Transverse colon (tissue), 4 donors: ENCODE data around the gene PDHA1. TPM values are rescaled to one million over a fixed set of nuclear protein-coding genes. Genes with fewer than 3 reads are reported as not detected.

Source experiments
- DNase-seq: peaks from one replicate; pipeline ENCODE4 v3.0.0-alpha.2; 2019
- H3K27ac ChIP-seq, 4 donors: fragments of 200-600 bp; sonication (generic); 2 replicates each; pipeline ENCODE4 v1.5.1; 2016 to 2018; ENCODE audit warnings: inconsistent platforms in 4 of 4
- H3K27me3 ChIP-seq: fragments of 200-600 bp; sonication (generic); 2 replicates; pipeline ENCODE4 v1.5.1; 2017; ENCODE audit warnings: inconsistent platforms
- H3K36me3 ChIP-seq, 4 donors: fragments of 200-600 bp; sonication (generic); 2 replicates each; pipeline ENCODE4 v1.5.1; 2017 to 2019; ENCODE audit warnings: inconsistent platforms in 4 of 4
- H3K4me1 ChIP-seq, 4 donors: fragments of 200-600 bp; sonication (generic); 2 replicates each; pipeline ENCODE4 v1.5.1; 2017 to 2020; ENCODE audit warnings: inconsistent platforms in 4 of 4
- H3K4me3 ChIP-seq, 4 donors: fragments of 200-600 bp; sonication (generic); 1 replicate in 1 of 4; 2 replicates in 3 of 4; pipeline versions ENCODE4 v1.5.1 to v1.6.1; 2017 to 2019; ENCODE audit warnings: inconsistent platforms in 4 of 4
- H3K9me3 ChIP-seq, 2 donors: fragments of 200-600 bp; sonication (generic); 2 replicates each; pipeline ENCODE4 v1.5.1; 2017 to 2019; ENCODE audit warnings: inconsistent platforms in 2 of 2
- EP300 ChIP-seq: sonication (generic); formaldehyde crosslinking; IDR thresholded peaks from one replicate; pipeline ENCODE4 v1.6.1; 2017; ENCODE audit warnings: antibody characterized with exemption, low read depth
- POLR2A ChIP-seq: fragments of 450-650 bp; IDR thresholded peaks from one replicate; pipeline ENCODE4 v1.6.1; 2016; ENCODE audit warnings: antibody characterized with exemption, mild to moderate bottlenecking, moderate library complexity
- POLR2AphosphoS5 ChIP-seq, 3 donors: sonication (generic); formaldehyde crosslinking; IDR thresholded peaks; one replicate each; pipeline ENCODE4 v1.6.1; 2016; ENCODE audit warnings: antibody characterized with exemption in 3 of 3
- WGBS, 2 donors: methylation state at CpG; one replicate each; pipeline ENCODE4 v1.1.5; 2018; ENCODE audit warnings: low coverage in 1 of 2; 5-methylcytosine and 5-hydroxymethylcytosine counted together
- in situ Hi-C, 4 donors: fragments of 200-750 bp; cut with MboI; loops; one replicate each; pipeline versions ENCODE4 v1.15.0 to v1.15.1; 2017; ENCODE audit warnings: low sequenced_read_pairs in 3 of 4, low pct_ligation_motif_present in 1 of 4, low pct_unique_long_range_greater_than_20kb in 1 of 4
- intact Hi-C: fragments of 100-400 bp; cut with DNase I; formaldehyde crosslinking; loops from one replicate; pipeline ENCODE4 v1.15.1; 2023; ENCODE audit warnings: low total_unique reads
- total RNA-seq, 4 donors: library from RNA; depleted of rRNA; stranded (reverse); fragments of >200 nt; gene quantifications; one replicate each; pipeline ENCODE4 v1.1.0, GENCODE V29; 2016
- TF ChIP-seq, protein P1 (sequence below), 5 experiments: fragments of 200-600 bp in 3 of 5; fragments of 450-650 bp in 2 of 5; sonication (generic) in 3 of 5; IDR thresholded peaks; 1 replicate in 2 of 5; 2 replicates in 3 of 5; pipeline ENCODE4 v1.5.1; 2016 to 2017; ENCODE audit warnings: antibody characterized with exemption in 5 of 5, inconsistent platforms in 3 of 5, mild to moderate bottlenecking in 2 of 5, moderate library complexity in 1 of 5

PDHA1 gene
- total RNA-seq, 4 donors from 2014 or later: 77.4 to 264 (median 189) TPM

DNA sequence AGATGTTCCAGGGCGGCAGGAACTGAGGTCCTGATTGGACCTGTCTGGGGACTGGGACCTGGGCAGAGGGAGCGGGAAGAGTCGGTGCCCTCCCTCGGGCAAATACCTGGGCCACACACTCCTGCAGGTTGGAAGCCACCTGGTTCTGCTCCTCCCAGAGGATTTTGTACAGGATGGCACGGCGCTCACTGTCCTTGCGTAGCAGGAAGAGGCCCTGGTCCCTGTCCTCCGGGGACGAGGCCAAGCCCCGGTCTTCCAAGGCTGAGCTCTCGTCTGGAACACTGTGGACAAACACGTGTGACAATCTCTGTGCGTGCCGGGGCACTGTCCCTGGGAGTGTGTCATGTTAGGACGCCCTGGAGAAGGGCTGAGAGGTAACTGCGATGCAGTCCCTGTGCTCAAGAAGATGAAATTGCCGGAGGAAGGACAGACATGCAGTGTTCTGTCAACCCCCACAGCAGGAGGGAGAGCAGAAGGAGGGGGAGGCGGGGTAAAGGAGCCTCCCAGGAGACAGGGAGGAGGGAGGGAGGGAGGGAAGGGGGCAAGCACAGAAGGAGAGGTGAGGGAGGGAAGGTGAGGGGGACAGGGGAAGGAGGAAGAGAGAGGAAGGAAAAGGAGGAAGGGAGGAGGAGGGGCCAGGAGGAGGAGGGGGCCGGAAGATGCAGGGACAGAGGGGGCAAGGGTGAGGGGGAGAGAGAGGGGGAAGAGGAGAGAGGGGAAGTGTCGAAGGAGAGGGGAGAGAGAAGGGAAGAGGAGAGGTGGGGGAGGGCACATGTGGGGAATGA, 29.0 kb downstream of the PDHA1 start:
- WGBS, 2 donors: 37% methylated on average over 20 of the region's 20 CpGs; no CpG with 5 or more reads in 1 of the 2 donors
- in situ Hi-C loops (no loop called here), intact Hi-C loops (no loop called here)
- Histone ChIP-seq H3K4me3 (peak overlapping the region; percentile 15 to 46 (median 21)), H3K27me3 (no peaks in the 10 kb centered on the region), H3K9me3 (no peaks in the 10 kb centered on the region), H3K36me3 (no peaks in the 10 kb centered on the region), H3K27ac (no peak overlapping the region), H3K4me1 (peaks cover 0 to 3% (median 0%) of the 10 kb centered on the region in 4 donors)
- TF ChIP-seq POLR2A (no peak), POLR2AphosphoS5 (IDR thresholded peaks at IDR 0.05) (no peak), EP300 (no peak)
- TF ChIP-seq, protein P1, sequence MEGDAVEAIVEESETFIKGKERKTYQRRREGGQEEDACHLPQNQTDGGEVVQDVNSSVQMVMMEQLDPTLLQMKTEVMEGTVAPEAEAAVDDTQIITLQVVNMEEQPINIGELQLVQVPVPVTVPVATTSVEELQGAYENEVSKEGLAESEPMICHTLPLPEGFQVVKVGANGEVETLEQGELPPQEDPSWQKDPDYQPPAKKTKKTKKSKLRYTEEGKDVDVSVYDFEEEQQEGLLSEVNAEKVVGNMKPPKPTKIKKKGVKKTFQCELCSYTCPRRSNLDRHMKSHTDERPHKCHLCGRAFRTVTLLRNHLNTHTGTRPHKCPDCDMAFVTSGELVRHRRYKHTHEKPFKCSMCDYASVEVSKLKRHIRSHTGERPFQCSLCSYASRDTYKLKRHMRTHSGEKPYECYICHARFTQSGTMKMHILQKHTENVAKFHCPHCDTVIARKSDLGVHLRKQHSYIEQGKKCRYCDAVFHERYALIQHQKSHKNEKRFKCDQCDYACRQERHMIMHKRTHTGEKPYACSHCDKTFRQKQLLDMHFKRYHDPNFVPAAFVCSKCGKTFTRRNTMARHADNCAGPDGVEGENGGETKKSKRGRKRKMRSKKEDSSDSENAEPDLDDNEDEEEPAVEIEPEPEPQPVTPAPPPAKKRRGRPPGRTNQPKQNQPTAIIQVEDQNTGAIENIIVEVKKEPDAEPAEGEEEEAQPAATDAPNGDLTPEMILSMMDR (IDR thresholded peaks at IDR 0.05): no peak
- no peak for DNase-seq

- Histone ChIP-seq H3K27ac (no peak overlapping the region), H3K36me3 (no peaks in the 10 kb centered on the region), H3K4me1 (peaks cover 0 to 3% (median 0%) of the 10 kb centered on the region in 4 donors), H3K4me3 (no peak overlapping the region), H3K9me3 (no peaks in the 10 kb centered on the region), H3K27me3 (no peaks in the 10 kb centered on the region)
- in situ Hi-C loops: no loop called here
- TF ChIP-seq, protein P1 (IDR thresholded peaks at IDR 0.05): no peak
- TF ChIP-seq EP300: no peak
- 61% methylated on average over 23 of the region's 23 CpGs; no CpG with 5 or more reads in 1 of the 2 donors for WGBS, 2 donors
- intact Hi-C loops: no loop called here
- DNase-seq: no peak
Measured at GRCh38 chrX:19373351-19373891, 29.7 kb downstream of the PDHA1 start.

- Histone ChIP-seq H3K27me3 (no peaks in the 10 kb centered on the region), H3K4me1 (peaks cover 0 to 3% (median 0%) of the 10 kb centered on the region in 4 donors), H3K27ac (no peak overlapping the region), H3K9me3 (no peaks in the 10 kb centered on the region), H3K36me3 (no peaks in the 10 kb centered on the region), H3K4me3 (no peak overlapping the region)
- DNase-seq: no peak
- TF ChIP-seq EP300 (no peak), POLR2AphosphoS5 (IDR thresholded peaks at IDR 0.05) (no peak), POLR2A (no peak)
- TF ChIP-seq, protein P1 (IDR thresholded peaks at IDR 0.05): no peak
- WGBS, 2 donors: 90% methylated on average over 8 of the region's 8 CpGs; no CpG with 5 or more reads in 1 of the 2 donors
- in situ Hi-C loops: loop anchor here in 2 of 4 donors (25.0 kb wide), 1 partner anchor 162 kb away; no protein-coding TSS in a partner anchor
- intact Hi-C loops: no loop called here
Measured at GRCh38 chrX:19375546-19375945, 31.8 kb downstream of the PDHA1 start.

GRCh38 chrX:19377799-19378198, 34.1 kb downstream of the PDHA1 start:
- no peaks in the 10 kb centered on the region for H3K9me3 ChIP-seq
- no peak overlapping the region for H3K27ac ChIP-seq
- in situ Hi-C loops: loop anchor here in 2 of 4 donors (25.0 kb wide), 1 partner anchor 160 kb away; no protein-coding TSS in a partner anchor
- H3K27me3 ChIP-seq: no peaks in the 10 kb centered on the region
- H3K4me3 ChIP-seq: no peak overlapping the region
- TF ChIP-seq EP300: no peak
- DNase-seq: no peak
- intact Hi-C loops: no loop called here
- no peaks in the 10 kb centered on the region for H3K36me3 ChIP-seq
- WGBS, 2 donors: 92% methylated on average over 12 of the region's 12 CpGs; no CpG with 5 or more reads in 1 of the 2 donors
- H3K4me1 ChIP-seq: no peaks in the 10 kb centered on the region
